Measurements from ENCODE around the gene RTEL1. TPM values are rescaled to one million over a fixed set of nuclear protein-coding genes. Genes with fewer than 3 reads are reported as not detected.

The RTEL1 gene
- total RNA-seq, 1 experiment from 2014 or later: 8.4 TPM

Small RNA genes within 50 kb of the gene (small RNA-seq; reads per million reads assigned to genes)
- gene LIME1: 0 to 0.10 reads per million in 2 experiments
- gene TNFRSF6B: 0 reads per million in 2 experiments

Other genes with a start within 250 kb of the RTEL1 start
- 4.3 and 6.2 TPM in 2 replicates for gene KCNQ2, start 185.7 kb upstream of the RTEL1 start, total RNA-seq (2014; rRNA removed; shearing (Covaris generic))
- gene EEF1A2, start 159.2 kb upstream of the RTEL1 start, total RNA-seq (2014; rRNA removed; shearing (Covaris generic)): 31.7 and 32.6 TPM in 2 replicates
- gene PPDPF, start 137.5 kb upstream of the RTEL1 start, total RNA-seq (2014; rRNA removed; shearing (Covaris generic)): 29.6 and 37.5 TPM in 2 replicates
- gene PTK6, start 120.9 kb upstream of the RTEL1 start, total RNA-seq (2014; rRNA removed; shearing (Covaris generic)): 0.19 TPM in 1 of 2 replicates, not detected in the other
- gene SRMS, start 110.6 kb upstream of the RTEL1 start, total RNA-seq (2014; rRNA removed; shearing (Covaris generic)): not detected in 2 replicates
- gene FNDC11, start 104.2 kb upstream of the RTEL1 start, total RNA-seq (2014; rRNA removed; shearing (Covaris generic)): 0.05 TPM in 1 of 2 replicates, not detected in the other
- 20.7 and 21.7 TPM in 2 replicates for gene HELZ2, start 84.1 kb upstream of the RTEL1 start, total RNA-seq (2014; rRNA removed; shearing (Covaris generic))
- 8.5 and 10.5 TPM in 2 replicates for gene GMEB2, start 31.2 kb upstream of the RTEL1 start, total RNA-seq (2014; rRNA removed; shearing (Covaris generic))
- gene STMN3, start 4.9 kb upstream of the RTEL1 start, total RNA-seq (2014; rRNA removed; shearing (Covaris generic)): 34.2 TPM in 2 replicates
- gene TNFRSF6B, start 38.3 kb downstream of the RTEL1 start, total RNA-seq (2014; rRNA removed; shearing (Covaris generic)): 1.5 and 1.6 TPM in 2 replicates
- 18.9 and 25.5 TPM in 2 replicates for gene ARFRP1, start 49.7 kb downstream of the RTEL1 start, total RNA-seq (2014; rRNA removed; shearing (Covaris generic))
- gene ZGPAT, start 49.7 kb downstream of the RTEL1 start, total RNA-seq (2014; rRNA removed; shearing (Covaris generic)): 23.4 and 24.4 TPM in 2 replicates
- gene LIME1, start 78.4 kb downstream of the RTEL1 start, total RNA-seq (2014; rRNA removed; shearing (Covaris generic)): 2.1 and 3.3 TPM in 2 replicates
- 11.3 and 11.4 TPM in 2 replicates for gene SLC2A4RG, start 81.5 kb downstream of the RTEL1 start, total RNA-seq (2014; rRNA removed; shearing (Covaris generic))
- 1.0 and 1.6 TPM in 2 replicates for gene ZBTB46, start 173.0 kb downstream of the RTEL1 start, total RNA-seq (2014; rRNA removed; shearing (Covaris generic))
- not detected in 2 replicates for gene ABHD16B, start 203.2 kb downstream of the RTEL1 start, total RNA-seq (2014; rRNA removed; shearing (Covaris generic))
- 74.4 and 76.4 TPM in 2 replicates for gene TPD52L2, start 207.0 kb downstream of the RTEL1 start, total RNA-seq (2014; rRNA removed; shearing (Covaris generic))
- 52.7 and 58.1 TPM in 2 replicates for gene DNAJC5, start 236.8 kb downstream of the RTEL1 start, total RNA-seq (2014; rRNA removed; shearing (Covaris generic))